Nephron progenitor cell (in vitro differentiated cells): ENCODE measurements around the gene ACSS1.

Source experiments
- DNase-seq: peaks from one replicate; pipeline ENCODE4 v3.0.0; 2021
- H3K27ac Mint-ChIP-seq: 2 replicates; pipeline ENCODE4 v1.8.0; 2021; ENCODE audit warnings: mild to moderate bottlenecking, moderate library complexity, mixed read lengths
- H3K27me3 Mint-ChIP-seq: 2 replicates; pipeline ENCODE4 v1.8.0; 2021; ENCODE audit warnings: mild to moderate bottlenecking, low read depth, mixed read lengths; ENCODE audit not compliant: poor library complexity
- H3K36me3 Mint-ChIP-seq: 2 replicates; pipeline ENCODE4 v1.8.0; 2021; ENCODE audit warnings: low read depth, mixed read lengths
- H3K4me1 Mint-ChIP-seq: 2 replicates; pipeline ENCODE4 v1.8.0; 2021; ENCODE audit warnings: mixed read lengths
- H3K4me3 Mint-ChIP-seq: 2 replicates; pipeline ENCODE4 v1.8.0; 2021; ENCODE audit warnings: mild to moderate bottlenecking, moderate library complexity, mixed read lengths
- H3K9me3 Mint-ChIP-seq: 2 replicates; pipeline ENCODE4 v1.8.0; 2021; ENCODE audit warnings: mild to moderate bottlenecking, moderate library complexity, mixed read lengths
- TF ChIP-seq, protein P1 (sequence below): fragments of 200-600 bp; sonication (generic); IDR thresholded peaks from 2 replicates; pipeline ENCODE4 v1.5.0; 2021; ENCODE audit warnings: antibody characterized with exemption

ACSS1 gene

DNA sequence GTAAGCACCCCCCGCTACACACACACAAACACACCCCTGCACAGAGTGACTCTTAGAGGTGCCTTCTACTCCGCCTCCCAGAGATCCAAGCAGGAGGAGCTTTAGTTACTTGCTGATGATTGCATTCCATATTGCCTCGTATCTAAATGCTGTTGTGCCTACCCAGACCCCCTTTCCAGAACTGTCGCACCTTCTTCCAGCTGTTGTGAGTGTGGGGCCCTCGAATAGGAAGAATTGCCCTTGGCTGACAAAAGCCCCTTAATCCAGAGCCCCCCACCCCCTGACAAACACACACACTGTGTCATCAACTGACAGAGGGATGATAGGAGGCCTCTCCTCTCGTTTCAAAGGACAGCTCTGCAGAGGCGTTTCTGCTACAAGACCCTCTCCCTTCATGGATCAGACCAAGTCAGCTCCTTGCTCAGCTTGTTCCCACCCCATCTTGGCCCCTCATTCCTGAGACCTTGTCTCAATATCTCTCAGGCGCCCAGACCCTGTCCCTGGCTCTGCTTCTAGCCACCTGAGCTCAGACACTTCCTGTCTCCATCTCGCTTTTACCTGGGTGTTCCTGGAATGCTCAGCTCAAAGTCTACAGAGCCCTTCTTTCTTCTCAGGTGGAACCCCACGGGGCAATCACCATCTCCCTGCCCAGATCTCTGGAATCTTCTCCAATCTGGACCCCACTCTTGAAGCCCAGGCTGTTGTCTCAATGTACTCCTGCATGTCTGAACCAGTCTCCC is 28.0 kb upstream of the ACSS1 start:
- peaks cover 92% of the 10 kb centered on the region for H3K27me3 Mint-ChIP-seq
- DNase-seq: no peak
- H3K4me3 Mint-ChIP-seq: no peak overlapping the region
- H3K4me1 Mint-ChIP-seq: no peaks in the 10 kb centered on the region
- H3K36me3 Mint-ChIP-seq: no peaks in the 10 kb centered on the region
- no peak overlapping the region for H3K27ac Mint-ChIP-seq
- TF ChIP-seq, protein P1, sequence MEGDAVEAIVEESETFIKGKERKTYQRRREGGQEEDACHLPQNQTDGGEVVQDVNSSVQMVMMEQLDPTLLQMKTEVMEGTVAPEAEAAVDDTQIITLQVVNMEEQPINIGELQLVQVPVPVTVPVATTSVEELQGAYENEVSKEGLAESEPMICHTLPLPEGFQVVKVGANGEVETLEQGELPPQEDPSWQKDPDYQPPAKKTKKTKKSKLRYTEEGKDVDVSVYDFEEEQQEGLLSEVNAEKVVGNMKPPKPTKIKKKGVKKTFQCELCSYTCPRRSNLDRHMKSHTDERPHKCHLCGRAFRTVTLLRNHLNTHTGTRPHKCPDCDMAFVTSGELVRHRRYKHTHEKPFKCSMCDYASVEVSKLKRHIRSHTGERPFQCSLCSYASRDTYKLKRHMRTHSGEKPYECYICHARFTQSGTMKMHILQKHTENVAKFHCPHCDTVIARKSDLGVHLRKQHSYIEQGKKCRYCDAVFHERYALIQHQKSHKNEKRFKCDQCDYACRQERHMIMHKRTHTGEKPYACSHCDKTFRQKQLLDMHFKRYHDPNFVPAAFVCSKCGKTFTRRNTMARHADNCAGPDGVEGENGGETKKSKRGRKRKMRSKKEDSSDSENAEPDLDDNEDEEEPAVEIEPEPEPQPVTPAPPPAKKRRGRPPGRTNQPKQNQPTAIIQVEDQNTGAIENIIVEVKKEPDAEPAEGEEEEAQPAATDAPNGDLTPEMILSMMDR: no peak
- H3K9me3 Mint-ChIP-seq: peaks cover 8% of the 10 kb centered on the region

DNA sequence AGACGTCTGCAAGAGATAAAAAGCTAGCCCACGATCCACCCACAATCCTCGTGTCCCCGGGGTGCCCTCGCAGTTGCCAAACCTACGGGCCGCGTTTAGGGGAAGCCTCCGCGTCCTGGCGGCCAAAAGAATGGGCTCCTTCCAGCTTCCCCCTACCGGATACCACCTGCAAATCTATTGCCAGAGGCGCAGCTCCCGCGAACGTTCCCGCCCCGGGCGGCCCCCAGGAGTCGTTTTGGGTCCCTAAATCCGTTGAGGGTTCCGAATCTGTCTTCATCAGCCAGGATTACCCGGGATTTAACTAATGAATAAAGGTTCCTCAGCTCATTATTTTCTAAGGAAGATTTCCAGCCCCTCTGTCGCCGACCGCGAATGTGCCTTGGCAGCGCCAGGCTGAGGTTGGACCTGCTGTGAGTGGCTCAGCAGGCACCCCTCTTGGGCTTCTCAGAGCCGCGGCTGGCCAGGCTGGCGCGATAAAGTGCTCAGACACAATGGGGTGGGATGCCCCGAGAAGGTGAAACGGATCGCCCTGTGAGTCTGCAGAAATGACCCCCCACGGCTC is 26.8 kb upstream of the ACSS1 start:
- no peak for DNase-seq

DNA sequence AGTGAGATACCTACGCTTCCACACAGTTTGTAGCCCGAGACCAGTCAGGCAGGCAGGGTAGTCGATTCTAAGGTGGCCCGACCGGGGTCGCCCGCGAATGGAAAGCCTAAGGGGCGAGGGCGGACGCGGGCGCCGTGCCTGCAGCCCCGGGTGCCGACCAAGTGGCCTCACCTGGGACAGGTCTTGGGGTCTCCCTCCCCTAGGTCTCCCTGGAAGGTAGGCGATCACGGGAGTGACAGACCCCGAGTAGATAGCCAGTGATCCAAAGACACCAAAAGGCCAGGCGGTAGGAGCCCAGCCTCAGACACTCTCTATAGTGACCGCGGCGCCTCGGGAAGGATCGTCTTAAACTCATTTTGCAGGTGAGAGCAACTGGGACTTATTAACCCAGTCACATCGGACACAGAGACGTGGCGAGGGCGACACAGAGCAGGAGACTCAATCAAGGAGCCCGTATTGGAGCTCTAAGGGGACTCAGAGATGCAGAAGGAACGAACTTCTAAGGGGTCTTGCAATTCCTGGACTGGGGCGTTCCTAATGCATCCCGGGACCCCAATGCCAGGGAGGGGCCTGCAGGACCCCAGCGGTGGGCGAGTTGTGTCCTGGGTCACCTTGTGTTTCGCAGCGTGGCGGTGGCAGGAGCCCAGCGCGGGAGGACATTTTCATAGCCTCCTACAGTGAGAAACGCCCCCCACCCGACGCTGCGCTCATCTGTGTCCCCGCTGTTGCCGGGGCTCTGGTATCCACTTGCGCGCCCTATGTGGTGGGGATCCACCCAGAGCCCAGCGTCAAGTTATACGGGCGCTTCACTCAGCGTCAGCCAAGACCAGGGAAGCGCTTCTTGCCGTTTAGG is 26.1 kb upstream of the ACSS1 start:
- peak; percentile 62 for DNase-seq
- peaks cover 99% of the 10 kb centered on the region for H3K27me3 Mint-ChIP-seq
- H3K4me3 Mint-ChIP-seq: no peak overlapping the region
- TF ChIP-seq, protein P1: peak; percentile 49
- peaks cover 11% of the 10 kb centered on the region for H3K9me3 Mint-ChIP-seq
- no peaks in the 10 kb centered on the region for H3K4me1 Mint-ChIP-seq
- no peaks in the 10 kb centered on the region for H3K36me3 Mint-ChIP-seq
- H3K27ac Mint-ChIP-seq: no peak overlapping the region

More for the DNA sequence above, 26.8 kb upstream of the ACSS1 start:
- Mint-ChIP-seq H3K4me1 (no peaks in the 10 kb centered on the region), H3K27me3 (peaks cover 96% of the 10 kb centered on the region), H3K27ac (no peak overlapping the region), H3K36me3 (no peaks in the 10 kb centered on the region), H3K9me3 (peaks cover 11% of the 10 kb centered on the region), H3K4me3 (no peak overlapping the region)
- TF ChIP-seq, protein P1: no peak

DNA sequence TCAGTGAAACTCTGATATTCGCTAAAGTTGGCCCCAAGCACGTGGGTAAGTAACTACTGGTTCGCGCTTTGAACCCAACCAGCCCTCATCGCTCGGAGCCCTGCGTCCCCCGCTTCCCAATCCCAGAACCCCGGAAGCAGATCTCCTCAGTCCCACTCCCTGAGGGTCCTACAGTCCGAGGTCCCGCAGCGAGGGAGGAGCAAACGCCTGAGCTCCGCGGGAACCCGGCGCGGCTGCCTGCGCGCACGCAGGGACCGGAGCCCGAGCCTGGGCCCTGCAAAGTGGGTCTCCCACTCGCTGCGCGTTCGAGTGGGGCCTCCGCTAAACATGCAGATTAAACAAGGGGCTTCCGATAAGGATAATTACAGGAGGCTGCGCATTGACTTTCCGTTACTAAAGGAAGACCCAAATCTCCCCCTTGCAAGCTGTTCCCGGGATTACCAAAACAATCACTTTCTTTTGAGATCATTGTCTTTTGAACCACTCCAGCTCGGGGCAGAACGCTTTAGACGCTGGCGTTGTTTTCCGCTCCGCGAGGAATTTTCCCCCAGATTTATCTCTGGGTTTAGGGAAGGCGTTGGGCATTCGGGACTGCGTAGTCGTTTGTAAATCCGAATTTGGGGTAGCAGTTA is 25.3 kb upstream of the ACSS1 start:
- TF ChIP-seq, protein P1: no peak
- Mint-ChIP-seq H3K4me3 (no peak overlapping the region), H3K36me3 (no peaks in the 10 kb centered on the region), H3K27me3 (peaks cover 99% of the 10 kb centered on the region), H3K27ac (no peak overlapping the region), H3K4me1 (no peaks in the 10 kb centered on the region), H3K9me3 (peaks cover 11% of the 10 kb centered on the region)
- no peak for DNase-seq

DNA sequence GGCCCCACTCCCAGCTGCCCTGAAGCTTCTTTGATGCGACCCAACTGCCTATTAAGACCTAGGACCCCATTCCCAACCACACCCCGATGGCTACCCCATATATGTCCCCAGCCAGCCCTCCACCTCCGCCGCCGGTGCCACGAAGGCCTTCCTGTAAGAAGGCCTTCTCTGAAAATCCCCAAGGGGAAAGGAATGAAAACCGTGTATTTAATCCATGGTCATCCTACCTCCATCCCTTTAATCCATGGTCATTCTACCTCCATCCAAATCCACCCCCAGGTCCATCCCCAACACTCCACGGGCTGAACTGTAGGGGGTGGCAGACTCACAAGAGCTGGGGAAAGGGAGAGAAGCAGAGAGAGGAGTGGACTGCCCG is 24.5 kb upstream of the ACSS1 start:
- Mint-ChIP-seq H3K9me3 (peaks cover 11% of the 10 kb centered on the region), H3K4me3 (no peak overlapping the region), H3K4me1 (no peaks in the 10 kb centered on the region), H3K27me3 (peaks cover 99% of the 10 kb centered on the region), H3K36me3 (no peaks in the 10 kb centered on the region), H3K27ac (no peak overlapping the region)
- DNase-seq: no peak
- TF ChIP-seq, protein P1: no peak
